Measurements from ENCODE around the gene AKIRIN2.
"Not testable (repeated sequence)": the region's sequence is repeated elsewhere in the genome, so short reads cannot be mapped to it uniquely, and the experiment has no call there.

Gene AKIRIN2

DNA sequence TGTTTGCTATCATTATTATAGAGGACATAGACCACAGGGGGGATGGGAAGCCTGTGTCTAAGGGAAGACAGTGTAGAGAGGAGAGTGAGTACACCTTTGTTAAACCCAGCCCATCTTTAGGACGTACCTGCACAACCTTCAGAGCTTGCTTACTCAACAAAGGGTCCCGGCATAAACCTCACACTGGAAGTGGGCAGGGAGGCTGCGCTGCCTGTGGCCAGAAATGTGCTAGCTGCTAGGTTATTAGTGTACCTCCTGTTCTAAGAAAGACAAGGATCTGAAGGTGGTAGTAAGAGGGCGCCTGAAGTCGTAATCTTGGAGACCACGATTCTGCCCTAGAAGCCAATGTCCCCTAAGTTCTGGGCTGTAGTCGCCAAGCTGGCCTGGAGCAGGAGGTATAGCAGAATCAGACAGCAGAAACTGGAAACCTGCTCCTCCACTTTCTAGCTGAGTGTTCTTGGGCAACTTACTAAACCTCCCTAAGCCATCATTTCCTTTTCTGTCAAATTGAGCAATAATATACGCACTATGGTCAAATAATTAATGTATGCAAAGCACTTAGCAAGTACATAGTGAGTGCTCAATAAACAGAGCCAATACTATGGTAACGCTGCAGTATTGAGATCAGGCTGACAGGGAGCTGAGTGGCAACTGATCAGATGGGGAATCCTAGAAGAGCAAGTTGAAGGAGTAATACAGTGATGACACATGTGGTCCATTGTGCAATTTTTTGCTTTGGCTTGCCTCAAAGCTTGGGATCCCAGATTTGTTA, 16.8 kb upstream of the AKIRIN2 start:
- no peak for DNase-seq (ENCODE audit: low spot score)

DNA sequence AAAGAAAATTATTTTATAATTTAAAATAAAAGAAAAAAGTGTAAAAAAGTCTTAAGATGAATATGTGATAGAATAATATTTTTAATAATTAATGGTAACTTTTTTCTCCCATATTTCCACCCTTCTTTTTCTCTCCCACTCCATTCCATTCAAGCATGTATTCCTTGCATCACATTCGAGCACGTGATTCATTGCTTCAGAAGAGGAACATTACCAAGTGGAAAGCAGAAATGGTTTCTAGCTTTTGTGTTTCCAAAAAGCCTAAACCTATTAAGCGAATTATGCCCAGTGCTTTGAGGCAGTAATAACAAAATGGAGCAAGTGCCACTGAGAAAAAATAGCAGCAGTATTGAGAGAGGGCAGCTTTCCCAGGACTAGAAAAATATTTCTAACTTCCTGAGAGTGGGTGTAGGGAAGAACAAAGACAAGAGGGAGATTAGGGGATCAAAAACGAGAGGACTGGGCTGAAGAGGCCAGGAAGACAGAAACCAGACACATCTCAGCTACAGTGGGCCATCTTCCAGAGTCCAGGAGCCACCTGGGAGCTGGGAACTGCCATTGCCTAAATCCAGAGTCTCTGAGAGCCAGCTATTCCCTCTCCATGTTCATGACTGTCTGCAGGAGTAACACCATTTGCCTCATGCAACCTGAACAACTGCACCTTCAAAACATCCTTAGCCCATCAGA, 15.0 kb upstream of the AKIRIN2 start:
- no peak for DNase-seq (ENCODE audit: low spot score)

DNA sequence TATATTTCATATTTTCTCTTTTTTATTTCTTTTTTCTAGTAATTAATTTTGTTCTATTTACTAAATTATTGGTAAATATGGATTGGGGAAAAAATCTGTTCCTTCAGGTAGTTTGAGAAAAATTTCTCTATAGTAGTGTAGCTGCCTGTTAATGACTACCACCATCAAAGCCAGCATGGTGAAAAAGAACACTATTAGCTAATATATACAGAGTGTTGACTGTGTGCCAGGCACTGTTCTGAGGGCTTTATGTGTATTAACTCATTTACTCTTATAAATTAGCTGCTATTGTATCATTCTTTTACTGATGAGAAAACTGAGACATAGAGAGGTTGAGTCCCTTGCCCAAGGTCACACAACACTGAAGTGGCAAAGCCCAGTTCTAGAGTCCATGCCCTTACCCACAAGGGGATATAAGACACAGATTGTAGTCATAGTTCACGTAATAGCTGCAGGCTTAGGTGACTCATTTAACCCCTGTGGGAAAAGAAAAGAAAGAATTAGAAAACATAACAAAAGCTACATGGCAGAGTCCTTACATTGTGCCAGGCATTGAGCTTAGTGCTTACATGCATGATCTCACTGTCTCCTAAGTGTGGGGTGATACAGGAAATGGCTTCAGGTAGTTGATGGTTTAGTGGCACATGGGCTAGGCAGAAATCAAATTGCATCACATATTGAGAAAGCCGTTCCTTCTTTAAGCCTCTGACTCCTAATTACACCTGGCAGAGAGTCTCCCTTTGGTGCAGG, 12.2 kb upstream of the AKIRIN2 start:
- DNase-seq (ENCODE audit: low spot score): no peak

DNA sequence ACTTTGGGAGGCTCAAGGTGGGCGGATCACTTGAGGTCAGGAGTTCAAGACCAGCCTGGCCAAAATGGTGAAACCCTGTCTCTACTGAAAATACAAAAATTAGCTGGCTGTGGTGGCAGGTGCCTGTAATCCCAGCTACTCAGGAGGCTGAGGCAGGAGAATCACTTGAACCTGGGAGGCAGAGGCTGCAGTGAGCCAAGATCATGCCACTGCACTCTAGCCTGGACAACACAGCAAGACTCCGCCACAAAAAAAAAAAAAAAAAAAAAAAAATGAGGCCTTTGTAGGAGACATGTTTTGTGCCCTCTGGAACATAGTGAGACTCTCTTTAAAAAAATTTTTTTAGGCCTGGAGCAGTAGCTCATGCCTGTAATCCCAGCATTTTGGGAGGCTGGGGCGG, 10.7 kb upstream of the AKIRIN2 start:
- DNase-seq (ENCODE audit: low spot score): not testable (repeated sequence)

DNA sequence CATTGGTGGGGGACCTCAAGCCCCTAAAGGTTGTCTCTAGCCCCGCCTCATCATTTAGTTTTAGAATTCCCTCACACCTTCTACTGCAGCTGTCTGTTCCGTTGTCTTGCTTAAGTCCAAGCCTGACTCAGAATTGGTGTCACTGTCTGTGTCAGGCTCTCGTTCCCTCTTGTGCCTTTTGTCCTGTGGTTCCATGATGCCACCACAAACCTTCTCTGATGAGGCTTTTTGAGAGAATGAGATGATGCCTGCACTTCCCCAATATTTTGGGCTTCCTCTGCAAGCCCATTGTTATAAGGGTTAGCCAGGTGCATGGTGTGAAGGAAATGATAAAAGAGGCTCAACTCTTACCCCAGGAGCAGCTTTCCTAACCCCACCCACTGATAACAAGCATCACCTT, 8.1 kb upstream of the AKIRIN2 start:
- no peak for DNase-seq (ENCODE audit: low spot score)

DNA sequence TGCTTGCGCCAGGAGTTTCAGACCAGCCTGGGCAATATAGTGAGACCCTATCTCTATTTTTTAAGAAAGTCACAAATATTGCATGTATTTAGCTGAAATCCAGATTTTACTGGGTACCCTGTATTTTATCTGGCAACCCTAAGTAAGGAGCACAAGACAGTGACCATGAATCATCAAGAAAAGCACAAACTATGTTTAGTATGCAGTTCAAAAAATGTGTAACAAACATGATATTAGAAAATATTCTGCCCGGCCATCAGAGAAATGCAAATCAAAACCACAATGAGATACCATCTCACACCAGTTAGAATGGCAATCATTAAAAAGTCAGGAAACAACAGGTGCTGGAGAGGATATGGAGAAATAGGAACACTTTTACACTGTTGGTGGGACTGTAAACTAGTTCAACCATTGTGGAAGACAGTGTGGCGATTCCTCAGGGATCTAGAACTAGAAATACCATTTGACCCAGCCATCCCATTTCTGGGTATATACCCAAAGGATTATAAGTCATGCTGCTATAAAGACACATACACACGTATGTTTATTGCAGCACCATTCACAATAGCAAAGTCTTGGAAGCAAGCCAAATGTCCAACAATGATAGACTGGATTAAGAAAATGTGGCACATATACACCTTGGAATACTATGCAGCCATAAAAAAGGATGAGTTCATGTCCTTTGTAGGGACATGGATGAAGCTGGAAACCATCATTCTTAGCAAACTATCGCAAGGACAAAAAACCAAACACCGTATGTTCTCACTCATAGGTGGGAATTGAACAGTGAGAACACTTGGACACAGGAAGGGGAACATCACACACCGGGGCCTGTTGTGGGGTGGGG, 6.8 kb upstream of the AKIRIN2 start:
- DNase-seq (ENCODE audit: low spot score): not testable (repeated sequence)

DNA sequence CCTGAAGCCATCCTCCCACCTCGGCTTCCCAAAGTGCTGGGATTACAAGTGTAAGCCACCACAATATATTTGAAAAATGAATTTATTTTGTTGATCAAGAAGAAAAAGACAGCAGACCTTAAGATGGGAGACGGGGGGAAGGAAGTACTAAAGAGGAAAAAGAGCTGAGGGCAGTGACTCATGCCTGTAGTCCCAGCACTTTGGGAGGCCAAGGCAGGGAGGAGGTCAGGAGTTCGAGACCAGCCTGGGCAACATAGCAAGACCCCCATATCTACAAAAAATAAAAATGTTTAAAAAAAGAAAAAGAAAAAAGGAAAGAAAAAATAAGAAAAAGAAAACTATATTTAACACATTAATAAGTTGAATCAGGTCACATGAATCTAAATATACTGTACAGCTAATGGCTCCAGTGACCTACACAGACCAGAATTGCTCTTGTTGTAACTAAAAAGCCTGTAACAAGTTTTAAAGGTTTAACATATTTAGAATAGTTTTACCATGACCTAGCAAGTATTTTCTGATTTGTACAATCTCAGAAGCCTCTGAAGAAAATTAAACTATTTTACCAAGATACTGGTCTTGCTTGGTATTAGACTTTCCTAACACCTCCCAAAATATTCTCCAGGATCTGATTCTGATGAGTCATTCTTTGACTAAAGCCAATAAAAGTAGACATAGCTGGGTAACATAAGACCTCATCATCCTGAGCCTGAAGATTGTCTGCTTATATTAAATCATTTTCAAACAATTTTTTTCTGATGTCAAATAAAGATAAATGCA, 4.3 kb upstream of the AKIRIN2 start:
- no peak for DNase-seq (ENCODE audit: low spot score)

DNA sequence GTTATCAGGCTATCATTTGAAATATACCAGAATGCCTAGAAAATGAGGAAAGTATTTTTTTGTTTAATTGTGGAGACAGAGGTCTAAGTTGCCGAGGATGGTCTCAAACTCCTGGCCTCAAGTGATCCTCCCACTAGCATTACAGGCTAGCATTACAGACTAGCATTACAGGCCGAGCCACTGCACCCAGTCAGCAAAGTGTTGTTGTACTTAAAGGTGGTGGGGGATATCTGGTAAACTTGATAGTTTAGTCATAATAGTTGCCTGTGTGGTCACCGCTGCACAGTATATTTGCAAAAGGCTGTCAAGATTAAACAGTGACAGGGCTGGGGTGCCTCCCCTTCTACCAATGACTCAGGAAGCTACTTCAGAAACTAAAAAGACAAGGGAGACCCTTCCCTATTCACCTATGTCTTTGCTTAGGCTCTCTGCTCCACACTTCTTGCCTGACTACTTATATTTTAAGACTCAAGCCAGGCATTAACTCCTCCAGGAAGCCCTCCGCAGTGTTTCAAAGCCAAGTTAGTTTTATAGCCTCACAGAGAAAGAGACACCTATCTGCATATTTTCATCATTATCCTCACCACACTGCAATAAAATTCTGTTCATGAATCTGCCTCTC, 3.1 kb upstream of the AKIRIN2 start:
- no peak for DNase-seq (ENCODE audit: low spot score)

DNA sequence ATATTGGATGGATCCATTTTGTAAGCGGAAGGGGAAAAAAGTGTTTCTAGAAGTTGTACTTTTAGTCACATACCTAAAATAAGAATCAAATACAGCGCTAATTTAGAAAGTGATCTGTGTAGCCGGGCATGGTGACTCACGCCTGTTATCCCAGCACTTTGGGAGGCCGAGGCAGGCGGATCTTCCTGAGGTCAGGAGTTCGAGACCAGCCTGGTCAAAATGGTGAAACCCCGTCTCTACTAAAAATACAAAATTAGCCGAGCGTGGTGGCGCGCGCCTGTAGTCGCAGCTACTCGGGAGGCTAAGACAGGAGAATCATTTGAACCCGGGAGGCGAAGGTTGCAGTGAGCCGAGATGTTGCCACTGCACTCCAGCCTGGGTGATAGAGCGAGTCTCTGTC, 1.0 kb upstream of the AKIRIN2 start:
- not testable (repeated sequence) for DNase-seq (ENCODE audit: low spot score)

DNA sequence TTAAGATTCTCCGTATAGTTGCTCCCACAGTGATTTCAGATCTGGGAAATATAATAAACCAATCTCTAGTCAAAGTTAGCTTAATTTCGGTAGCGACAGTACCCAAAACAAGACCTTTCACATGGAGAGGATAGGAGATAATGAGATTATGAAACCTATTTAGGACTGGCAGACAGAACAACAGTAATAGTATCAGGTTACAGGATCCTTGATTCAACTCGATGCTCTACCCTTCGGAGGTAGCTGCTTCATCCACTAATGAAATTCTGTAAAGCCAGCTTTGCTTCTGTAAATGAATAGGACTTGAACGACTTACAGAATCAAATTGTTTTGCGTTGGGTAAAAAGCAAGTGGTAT, 534 bp upstream of the AKIRIN2 start:
- no peak for DNase-seq (ENCODE audit: low spot score)

DNA sequence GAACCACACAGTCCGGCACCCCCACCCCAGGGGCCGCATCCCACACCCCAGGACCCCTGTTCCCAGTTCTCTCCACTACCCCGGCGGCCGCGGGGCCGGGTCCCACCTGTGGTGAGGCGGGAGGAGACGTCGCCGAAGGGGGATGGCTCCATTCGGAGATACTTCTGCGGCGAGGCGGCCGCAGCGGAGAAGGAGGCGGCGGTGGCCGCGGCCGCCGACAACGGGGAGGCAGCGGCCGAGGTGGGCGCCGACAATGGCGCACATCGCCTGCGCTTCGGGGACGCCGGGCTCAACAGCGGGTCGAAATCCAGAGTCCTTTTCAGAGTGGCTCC, 723 bp downstream of the AKIRIN2 start:
- peak; percentile 69 for DNase-seq (ENCODE audit: low spot score)

DNA sequence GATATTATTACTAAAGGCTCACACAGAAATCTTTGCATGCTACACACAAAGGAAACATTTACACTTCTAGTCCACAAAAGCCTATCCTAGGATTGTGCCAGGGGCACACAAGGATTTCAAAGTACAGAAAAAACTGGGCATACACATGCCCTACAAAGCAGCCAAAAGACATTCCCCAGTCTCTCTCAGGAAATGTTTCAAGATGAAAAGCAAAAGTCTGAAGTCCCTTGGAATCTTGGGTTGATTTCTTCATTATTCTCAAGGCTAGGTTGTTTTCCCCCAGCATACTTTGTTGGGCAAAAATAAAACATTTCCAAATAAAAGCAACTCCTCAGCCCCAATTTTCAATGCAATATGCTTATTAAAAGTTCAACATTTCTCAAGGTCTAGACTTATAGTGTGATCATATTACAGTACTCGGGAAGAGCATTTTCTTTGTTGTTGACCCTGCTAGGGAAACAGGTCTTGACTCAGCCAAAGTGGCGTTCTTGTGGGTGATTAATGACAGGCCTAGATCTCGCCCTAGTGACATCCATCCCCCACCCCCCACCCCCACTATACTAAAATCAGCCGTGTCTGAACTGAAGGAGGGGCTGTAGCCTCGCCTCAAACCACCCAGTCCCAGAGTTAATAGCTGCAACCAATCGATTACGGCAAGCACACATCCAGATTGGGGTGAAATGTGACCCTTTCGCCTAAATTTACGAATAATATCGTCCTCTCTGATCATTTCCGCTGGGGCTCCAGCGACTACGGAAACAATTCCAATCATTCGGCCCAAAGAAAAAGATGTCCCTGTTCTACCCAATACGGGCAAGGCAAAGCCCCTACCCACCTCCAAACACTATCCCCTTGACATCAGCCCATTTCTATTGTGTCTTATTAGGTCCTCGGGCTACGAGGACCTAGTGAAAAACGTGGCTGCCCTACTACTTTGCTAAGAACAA, 1.4 kb downstream of the AKIRIN2 start:
- peak; percentile 57 for DNase-seq (ENCODE audit: low spot score)

DNA sequence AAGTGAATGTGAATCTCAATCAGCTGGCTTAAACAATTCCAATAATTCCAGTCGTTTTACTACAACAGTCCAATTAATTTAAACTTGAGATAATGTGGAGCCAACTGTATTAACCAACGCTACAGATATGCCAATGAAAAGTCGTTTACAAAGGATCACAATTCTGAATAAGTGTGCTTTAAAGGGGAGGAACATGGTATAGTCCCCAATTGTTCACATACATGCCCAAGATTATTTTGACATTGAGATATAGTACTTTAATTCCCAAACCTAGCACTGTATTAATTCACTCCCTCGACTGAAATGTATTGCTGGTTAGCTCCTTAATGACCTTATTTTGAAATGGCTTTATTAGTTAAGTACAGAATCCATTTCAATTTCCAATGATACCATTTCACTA, 2.5 kb downstream of the AKIRIN2 start:
- no peak for DNase-seq (ENCODE audit: low spot score)

DNA sequence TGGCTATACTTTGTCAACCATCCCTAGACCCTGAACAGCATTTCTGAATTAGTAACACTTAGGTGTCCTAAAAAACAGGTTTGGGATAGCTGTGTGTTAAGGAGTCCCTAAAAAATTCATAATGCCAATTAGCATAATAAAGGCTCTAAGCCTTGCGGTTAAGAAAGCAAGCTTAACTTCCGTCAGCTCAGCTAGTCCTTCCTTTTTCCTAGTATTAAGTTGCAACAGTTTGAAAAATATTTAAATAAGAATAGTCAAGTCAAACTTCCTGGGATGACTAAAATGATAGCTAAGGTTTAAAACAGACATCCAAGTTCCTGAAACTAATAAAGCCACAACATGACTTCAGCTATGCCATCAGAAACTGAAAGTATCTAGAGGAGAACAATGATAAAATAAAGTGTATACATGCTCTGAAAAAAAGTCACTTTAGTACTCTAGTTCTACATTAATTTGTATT, 3.5 kb downstream of the AKIRIN2 start:
- DNase-seq (ENCODE audit: low spot score): no peak

DNA sequence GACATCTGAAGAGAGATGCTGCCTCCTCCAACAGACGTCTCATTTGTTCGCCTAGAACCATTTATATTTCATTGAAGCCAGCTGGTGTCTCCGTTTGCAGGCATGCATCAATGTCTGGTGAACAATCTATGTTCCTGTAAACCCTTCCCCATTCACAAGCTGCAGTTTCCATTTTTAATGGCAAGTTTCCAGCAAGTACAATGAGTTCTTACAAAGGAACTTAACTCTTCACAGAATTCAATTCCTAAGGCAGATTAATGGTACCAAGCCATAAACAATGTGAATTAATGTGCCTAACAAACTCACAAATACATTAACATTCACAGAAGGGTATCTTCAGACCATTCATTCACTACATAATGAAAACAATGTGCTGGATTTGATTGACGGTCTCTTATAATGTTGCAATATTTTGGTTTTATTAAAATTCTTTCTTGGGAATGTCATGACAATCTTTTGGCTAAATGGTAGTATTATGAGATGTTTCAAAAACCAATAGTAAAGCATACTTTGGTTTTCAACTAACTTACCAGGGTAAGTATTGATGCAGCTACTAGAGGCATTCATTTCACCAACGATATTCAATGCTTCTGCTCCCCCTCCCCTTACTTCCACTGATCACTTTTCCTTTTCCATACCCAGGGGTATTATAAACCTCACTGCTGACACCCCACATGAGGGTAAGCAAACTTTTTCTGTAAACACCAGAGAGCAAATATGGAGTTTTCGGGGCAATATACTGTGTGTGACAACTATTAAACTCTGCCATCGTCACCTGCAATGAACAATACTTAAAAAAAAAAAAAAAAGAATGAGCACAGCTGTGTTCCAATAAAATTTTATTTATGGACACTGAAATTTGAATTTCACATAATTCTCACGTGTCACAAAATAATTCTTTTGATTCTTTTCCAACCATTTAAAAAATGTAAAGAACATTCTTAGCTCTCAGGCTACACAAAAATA, 4.2 kb downstream of the AKIRIN2 start:
- DNase-seq (ENCODE audit: low spot score): no peak

DNA sequence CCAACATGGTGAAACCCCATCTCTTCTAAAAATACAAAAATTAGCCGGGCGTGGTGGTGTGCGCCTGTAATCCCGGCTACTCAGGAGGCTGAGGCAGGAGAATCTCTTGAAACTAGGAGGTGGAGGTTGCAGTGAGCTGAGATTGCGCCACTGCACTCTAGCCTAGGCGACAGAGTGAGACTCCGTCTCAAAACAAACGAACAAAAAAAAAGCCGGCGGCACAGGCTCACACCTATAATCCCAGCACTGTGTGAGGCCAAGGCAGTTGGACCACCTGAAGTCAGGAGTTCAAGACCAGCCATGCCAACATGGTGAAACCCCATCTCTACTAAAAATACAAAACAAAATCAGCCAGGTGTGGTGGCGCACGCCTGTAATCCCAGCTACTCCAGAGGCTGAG, 5.2 kb downstream of the AKIRIN2 start:
- not testable (repeated sequence) for DNase-seq (ENCODE audit: low spot score)

DNA sequence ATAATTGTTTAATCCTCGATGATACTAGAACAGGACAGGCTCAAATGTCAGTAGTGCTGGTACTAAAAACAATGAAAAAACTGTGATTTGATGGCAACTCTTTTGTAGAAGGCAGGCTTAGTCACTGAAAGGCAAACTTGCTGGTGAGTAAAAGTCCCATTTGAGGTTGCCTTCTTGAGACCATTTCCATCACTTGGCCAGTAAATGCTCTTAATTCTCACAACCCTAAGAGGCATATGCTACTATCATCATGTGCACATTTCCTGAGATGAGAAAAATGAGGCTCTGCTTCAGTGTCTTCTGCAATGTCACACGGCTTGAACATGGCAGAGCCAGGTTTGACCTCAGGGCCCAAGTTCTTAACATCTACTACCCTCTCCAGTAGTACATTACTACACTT, 9.9 kb downstream of the AKIRIN2 start:
- no peak for DNase-seq (ENCODE audit: low spot score)

DNA sequence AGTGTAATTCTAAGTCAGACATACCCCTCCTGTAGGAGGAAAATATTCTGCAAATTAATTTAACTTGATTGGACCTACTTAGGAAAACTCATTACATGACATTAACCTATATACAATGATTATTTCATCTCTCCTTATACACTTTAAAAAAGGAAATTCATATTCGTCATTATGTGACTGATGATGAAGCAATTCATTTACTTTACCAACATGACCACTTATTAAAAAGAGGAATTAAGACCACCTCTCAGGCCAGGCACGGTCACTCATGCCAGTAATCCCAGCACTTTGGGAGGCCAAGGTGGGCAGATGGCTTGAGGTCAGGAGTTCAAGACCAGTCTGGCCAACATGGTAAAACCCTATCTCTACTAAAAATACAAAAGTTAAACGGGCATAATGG, 11.6 kb downstream of the AKIRIN2 start:
- no peak for DNase-seq (ENCODE audit: low spot score)

DNA sequence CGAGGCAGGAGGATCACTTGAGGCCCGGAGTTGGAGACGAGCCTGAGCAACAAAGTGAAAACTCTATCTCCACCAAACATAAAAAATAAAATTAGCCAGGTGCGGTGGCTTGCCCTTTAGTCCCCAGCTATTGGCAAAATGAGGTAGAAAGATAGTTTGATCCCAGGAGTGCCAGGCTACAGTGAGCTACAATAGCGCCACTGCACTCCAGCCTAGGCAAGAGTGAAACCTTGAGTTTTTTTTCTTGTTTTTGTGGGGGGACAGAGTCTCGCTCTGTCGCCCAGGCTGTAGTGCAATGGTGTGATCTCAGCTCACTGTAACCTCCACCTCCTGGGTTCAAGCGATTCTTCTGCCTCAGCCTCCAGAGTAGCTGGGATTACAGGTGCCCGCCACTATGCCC, 14.1 kb downstream of the AKIRIN2 start:
- not testable (repeated sequence) for DNase-seq (ENCODE audit: low spot score)
